Inflammatory macrophage treated with lipopolysaccharide for 1 hour (primary cell): ENCODE results near the gene NR2F1.
"Not testable (repeated sequence)": the region's sequence is repeated elsewhere in the genome, so short reads cannot be mapped to it uniquely, and the experiment has no call there.

ENCODE experiments used
- DNase-seq, 2 donors: peaks; one replicate each; pipeline ENCODE4 v3.0.0-alpha.2; 2020 to 2022

NR2F1 gene

GRCh38 chr5:93582677-93583438 is at the start of gene NR2F1:
NR2F1 (plus strand) TSS chr5:93583222; CDS start chr5:93585024, 1,802 bp downstream.
- DNase-seq, result no peak

- no peak for DNase-seq
Observed at GRCh38 chr5:93545872-93546271, 37.1 kb upstream of the NR2F1 start.

DNA sequence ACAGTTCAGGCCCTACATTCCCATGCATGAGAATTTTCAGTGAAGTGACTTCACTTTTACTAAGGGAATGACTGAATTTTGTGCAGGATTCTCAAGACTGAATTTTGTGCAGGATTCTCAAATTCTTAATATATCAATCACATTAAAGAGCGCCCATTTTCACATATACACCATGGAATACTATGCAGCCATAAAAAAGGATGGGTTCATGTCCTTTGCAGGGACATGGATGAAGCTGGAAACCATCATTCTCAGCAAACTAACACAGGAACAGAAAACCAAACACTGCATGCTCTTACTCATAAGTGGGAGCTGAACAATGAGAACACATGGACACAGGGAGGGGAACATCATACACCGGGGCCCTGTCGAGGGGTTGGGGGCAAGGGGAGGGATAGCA is 33.4 kb upstream of the NR2F1 start:
- not testable (repeated sequence) for DNase-seq

DNA sequence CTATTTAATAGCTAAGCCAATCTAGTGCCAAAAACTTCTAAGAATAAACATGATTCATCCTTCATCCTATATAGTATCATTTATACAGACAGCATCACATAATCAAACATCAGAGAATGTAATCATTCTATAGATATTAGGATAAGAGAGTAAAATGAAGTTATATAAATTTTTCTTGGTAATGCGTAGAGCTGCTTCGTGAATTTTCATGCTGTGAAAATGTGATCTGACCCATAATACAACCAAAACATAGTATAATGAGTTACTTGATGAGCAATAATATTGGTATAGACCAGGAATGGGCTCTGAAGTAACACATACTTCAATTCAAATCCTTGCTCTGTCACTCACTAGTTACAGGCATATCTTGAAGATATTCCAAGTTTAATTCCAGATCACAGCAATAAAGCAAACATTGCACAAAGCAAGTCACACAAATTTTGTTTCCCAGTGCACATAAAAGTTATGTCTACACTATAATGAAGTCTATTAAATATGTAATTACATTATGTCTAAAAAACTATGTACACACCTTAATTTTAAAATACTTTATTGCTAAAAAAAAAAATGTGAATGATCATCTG is 25.9 kb upstream of the NR2F1 start:
- no peak for DNase-seq

DNA sequence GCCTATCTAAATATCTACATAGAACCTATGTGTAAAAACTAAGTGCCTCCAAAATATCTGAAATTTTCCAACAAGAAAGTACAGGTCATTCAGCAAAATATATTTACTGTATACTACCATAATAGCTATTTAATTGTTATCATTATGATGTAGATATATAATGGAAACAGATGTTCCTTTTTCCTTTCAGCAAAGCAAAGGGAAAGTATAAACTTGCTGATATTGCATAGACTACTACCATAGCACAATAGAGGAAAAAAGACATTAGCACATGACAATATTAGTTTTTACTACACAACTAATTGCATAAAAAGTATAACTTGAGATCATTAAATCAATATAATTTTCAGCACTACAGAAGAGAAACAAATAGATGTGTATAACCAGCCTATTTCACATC is 16.9 kb upstream of the NR2F1 start:
- DNase-seq, result no peak

- no peak for DNase-seq
Observed at GRCh38 chr5:93567424-93567823, 15.6 kb upstream of the NR2F1 start.

GRCh38 chr5:93569300-93570160 is 13.5 kb upstream of the NR2F1 start:
- no peak for DNase-seq

GRCh38 chr5:93570294-93571113 is 12.5 kb upstream of the NR2F1 start:
- no peak for DNase-seq

GRCh38 chr5:93571114-93571949 is 11.7 kb upstream of the NR2F1 start:
- DNase-seq, result no peak

DNA sequence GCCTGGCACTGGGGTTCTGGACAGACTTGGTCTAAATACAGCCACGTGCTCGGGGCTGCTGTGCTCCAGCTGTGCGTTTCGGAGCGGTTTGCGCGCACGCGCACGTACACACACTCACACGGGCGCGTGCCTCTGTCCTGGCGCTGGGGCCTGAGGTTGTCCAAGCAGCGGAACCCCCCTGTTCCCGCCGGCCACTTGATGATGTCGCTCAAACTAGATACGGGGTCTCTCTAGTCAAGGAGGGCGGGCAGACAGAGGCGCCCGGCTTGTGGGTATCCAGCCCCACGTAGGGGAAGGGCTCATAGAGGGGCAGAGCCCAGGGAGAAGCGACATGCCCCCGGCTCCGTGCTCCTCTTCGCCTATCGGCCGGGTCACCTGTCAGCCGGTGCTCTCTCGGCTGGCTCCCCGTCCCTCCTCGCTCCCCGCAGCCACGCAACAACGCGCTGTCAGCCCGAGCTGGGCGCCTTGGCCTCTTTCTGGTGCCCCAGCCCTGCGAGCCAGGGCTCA is 10.9 kb upstream of the NR2F1 start:
- no peak for DNase-seq

- no peak for DNase-seq
Observed at GRCh38 chr5:93572608-93573353, 10.2 kb upstream of the NR2F1 start.

DNA sequence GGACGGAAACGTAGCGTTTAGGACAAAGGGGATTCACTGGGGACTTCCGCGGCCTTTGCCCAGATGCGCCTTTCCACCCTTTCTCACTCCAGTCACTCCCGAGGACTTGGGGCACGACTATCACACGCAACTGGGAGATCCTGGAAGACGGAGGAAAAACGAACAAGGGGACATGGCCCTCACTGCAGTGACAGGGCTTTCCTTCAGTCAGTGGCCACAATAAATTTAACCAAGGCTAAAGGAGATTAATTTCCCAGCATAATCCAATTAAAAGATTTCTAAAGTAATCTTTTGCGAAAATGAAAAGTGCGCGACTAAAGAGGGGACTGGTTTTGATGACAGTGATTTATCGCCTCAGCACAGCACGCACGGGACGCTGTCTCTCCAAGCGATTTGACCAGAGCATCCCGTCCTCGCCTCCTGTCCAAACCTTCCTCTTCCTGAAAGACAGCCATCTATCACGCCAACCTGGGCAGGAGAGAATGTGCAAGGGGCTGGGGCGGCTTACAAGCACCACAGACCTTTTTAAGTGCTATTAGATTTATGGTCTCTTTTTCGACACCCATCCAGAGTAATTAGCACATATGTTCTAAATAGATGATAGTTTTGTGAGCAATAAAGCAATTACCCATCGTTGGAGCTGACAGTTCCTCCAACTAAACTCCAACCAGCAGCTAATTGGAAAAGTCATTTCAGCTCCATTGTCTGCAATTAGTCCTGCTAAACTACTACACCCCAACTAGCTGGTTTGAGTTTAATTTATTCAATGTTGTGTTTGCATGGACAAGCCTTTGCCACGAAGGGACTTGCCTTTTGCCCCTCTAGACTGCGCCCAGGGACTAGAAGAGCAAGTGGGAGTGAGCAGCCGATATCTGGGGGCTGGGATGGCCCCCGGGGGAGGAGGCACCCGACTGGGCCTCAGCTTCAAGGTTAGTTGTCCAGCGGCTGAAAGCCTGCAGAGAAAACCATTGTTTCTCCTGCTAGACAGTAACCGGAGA is 9.4 kb upstream of the NR2F1 start:
- DNase-seq, result no peak

GRCh38 chr5:93574491-93575305 is 8.3 kb upstream of the NR2F1 start:
- no peak for DNase-seq

DNA sequence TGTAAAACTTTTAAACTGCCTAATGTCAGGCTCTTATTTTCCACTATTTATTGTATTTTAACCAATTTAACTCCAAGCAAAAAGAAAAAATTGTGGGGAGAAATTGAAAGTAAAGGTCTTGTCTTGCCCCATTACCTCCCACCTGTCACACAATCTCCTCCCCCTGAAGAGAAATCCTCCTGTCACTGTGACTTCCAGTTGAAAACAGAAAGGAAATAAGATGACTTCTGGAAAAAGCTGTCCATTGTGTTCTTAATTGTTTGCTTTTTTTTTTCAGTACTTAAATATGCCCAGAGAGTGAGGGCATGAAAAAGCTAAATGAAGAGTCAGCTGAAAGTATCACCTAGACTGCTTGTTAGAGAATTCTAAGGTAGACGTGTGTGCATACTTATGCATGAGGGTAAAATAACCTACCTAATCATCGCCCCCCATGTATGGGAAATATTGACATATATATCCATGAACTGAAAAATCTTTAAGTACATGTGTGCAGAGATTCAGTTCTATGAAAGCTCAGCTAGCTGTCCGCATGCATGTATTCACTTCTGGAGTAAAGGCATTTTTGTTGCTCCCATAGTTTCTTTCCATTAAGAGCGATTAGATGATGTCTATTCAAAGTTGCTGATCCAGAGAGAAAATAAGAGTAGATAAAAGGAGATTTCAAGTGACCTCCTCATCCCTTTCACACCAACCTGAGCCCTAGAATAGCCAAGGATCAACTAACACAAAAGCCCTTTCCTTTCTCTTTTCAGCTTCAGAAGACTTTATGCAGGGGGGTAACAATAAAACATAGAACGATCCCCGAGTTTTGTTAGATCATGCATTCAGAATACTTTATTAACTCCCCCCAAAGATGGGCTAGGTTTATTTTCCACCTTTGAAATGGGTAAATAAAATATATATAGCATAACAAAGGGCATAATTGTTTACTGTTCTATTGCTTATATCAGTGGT is 7.3 kb upstream of the NR2F1 start:
- no peak for DNase-seq

GRCh38 chr5:93576994-93577853 is 5.8 kb upstream of the NR2F1 start:
- no peak for DNase-seq
